GM12864 (cell line): ENCODE results near the gene RNF8.

Experiments used
- DNase-seq: peaks from one replicate; pipeline ENCODE4 v3.0.0-alpha.2; 2011; ENCODE audit warnings: low read depth
- H3K4me3 ChIP-seq: 2 replicates; pipeline ENCODE4 v1.5.1; 2011; ENCODE audit warnings: mild to moderate bottlenecking, low read depth, low read length, control low read depth
- TF ChIP-seq, protein P1 (sequence below): IDR thresholded peaks from 2 replicates; pipeline ENCODE4 v1.5.1; 2011; ENCODE audit warnings: low read depth, mild to moderate bottlenecking, moderate library complexity, low read length, control low read depth, inconsistent platforms; ENCODE audit errors: missing control alignments

The RNF8 gene

DNA sequence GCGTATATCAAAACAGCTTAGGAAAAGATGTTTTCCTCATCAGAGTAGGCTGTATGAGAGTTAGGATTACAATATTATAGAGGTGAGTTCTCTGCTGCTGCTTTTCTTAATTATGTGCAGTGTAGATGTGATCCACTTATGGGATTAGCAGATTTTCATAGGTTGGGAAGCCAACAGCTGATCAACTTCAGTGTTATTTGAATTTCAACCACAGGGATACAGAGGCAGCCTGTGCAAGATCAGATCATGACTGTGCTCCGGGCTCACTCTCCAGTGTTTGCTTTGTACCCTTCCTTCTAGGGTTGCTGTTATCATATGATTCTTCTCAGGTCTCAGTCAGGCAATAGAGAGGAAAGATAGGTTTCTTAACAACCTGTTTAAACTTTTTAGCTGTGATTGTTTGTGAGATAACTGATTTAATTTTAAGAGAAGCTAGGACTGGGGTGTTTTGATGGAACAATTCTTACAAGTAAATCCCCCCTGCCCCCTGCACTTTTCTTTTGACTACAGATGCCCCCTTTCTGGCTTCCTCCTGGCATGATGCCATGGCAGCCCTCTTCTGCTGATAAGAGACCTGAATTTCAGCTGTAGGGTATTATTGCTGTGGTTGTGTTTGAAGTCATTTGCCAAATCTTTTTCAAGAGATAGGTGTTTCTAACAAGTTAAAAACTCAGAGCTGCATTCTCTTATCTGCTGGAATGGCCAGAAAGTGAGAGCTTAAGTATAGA, 8.5 kb downstream of the RNF8 start:
- no peak overlapping the region for H3K4me3 ChIP-seq
- TF ChIP-seq, protein P1, sequence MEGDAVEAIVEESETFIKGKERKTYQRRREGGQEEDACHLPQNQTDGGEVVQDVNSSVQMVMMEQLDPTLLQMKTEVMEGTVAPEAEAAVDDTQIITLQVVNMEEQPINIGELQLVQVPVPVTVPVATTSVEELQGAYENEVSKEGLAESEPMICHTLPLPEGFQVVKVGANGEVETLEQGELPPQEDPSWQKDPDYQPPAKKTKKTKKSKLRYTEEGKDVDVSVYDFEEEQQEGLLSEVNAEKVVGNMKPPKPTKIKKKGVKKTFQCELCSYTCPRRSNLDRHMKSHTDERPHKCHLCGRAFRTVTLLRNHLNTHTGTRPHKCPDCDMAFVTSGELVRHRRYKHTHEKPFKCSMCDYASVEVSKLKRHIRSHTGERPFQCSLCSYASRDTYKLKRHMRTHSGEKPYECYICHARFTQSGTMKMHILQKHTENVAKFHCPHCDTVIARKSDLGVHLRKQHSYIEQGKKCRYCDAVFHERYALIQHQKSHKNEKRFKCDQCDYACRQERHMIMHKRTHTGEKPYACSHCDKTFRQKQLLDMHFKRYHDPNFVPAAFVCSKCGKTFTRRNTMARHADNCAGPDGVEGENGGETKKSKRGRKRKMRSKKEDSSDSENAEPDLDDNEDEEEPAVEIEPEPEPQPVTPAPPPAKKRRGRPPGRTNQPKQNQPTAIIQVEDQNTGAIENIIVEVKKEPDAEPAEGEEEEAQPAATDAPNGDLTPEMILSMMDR: no peak
- no peak for DNase-seq

DNA sequence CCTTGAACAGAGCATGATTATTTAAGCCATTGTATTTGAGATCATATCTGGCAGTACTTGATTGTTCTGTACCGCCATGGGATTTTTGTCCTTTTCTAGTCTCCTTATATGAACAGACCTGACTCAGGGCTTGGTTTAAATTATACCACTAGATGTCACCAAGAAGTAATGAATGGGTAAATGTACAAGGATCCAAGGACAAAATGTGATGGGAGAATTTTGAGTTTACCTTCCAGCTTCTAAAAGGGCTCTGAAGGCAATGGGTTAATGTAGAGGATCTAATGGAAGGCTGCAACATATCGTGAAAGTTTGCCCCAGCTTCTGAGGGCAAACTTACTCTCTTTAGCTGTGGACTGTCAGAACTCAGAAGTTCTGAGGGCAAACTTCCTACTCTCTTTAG, 12.0 kb downstream of the RNF8 start:
- no peak for DNase-seq
- TF ChIP-seq, protein P1: no peak
- H3K4me3 ChIP-seq: no peak overlapping the region

GRCh38 chr6:37366910-37367309, 13.1 kb downstream of the RNF8 start:
- H3K4me3 ChIP-seq: no peak overlapping the region
- TF ChIP-seq, protein P1: no peak
- no peak for DNase-seq

GRCh38 chr6:37368961-37369320, 15.2 kb downstream of the RNF8 start:
- H3K4me3 ChIP-seq: no peak overlapping the region
- no peak for DNase-seq
- TF ChIP-seq, protein P1: no peak

DNA sequence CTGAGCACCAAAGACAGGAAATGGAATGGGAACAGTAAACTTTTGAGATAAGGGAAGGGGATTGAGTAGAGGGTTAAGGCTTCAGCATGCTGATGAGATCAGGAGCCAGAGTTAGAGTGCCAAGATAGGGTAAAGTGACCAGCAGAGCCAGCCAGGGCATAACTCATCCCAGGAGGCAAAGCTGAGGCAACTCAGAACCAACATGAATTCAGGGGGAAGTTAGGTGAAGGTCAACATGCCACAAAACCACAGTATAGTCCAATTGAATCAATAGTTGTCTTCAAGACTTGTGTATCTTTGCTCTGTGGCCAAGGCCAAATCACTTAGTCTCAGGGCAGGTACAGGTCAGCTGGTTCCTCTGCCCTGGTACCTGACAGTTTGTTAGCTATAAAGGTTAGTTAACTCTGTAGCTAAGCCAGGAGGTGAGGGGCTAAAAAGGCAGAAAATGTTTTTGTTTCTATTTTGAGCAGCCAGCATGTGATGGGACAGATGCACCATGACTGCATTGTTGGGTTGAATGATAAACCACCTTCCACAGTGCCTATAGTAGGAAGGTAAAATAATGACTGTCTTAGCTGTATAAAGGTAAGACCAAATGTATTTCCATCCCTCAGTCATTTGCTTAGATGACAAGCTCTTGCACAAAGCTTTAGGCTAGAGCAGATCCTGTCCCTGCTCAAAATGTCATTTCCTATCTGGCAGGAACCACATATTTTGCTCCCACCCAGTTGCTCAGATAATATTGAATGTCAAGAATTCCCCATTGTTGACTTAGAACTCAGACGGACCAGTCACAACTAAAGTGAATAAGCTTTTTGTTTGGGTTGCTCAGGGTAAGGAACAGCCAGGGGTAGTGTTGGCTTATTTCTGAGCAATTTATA, 15.8 kb downstream of the RNF8 start:
- TF ChIP-seq, protein P1: no peak
- no peak overlapping the region for H3K4me3 ChIP-seq
- DNase-seq: no peak

GRCh38 chr6:37371154-37372083, 17.6 kb downstream of the RNF8 start:
- TF ChIP-seq, protein P1: no peak
- no peak overlapping the region for H3K4me3 ChIP-seq
- no peak for DNase-seq
